Urinary bladder (tissue), 4 donors: ENCODE results near the gene POLL. TPM values are rescaled to one million over a fixed set of nuclear protein-coding genes. Genes with fewer than 3 reads are reported as not detected.

Experiments used
- DNase-seq: peaks from one replicate; pipeline ENCODE4 v3.0.0-alpha.2; 2015; ENCODE audit errors: extremely low spot score
- H3K27ac ChIP-seq: one replicate; pipeline ENCODE4 v1.5.1; 2013; ENCODE audit warnings: low read depth, mild to moderate bottlenecking, moderate library complexity
- H3K36me3 ChIP-seq: one replicate; pipeline ENCODE4 v1.6.1; 2013; ENCODE audit warnings: mild to moderate bottlenecking, moderate library complexity; ENCODE audit not compliant: insufficient read depth
- H3K4me1 ChIP-seq: one replicate; pipeline ENCODE4 v1.6.1; 2013; ENCODE audit warnings: mild to moderate bottlenecking, moderate library complexity; ENCODE audit not compliant: insufficient read depth
- H3K4me3 ChIP-seq: one replicate; pipeline ENCODE4 v1.5.1; 2013; ENCODE audit warnings: low read depth, low read length
- WGBS: extraction: QIAGEN DNeasy Blood & Tissue Kit; methylation state at CpG from one replicate; pipeline ENCODE4 v1.1.7; 2013; 5-methylcytosine and 5-hydroxymethylcytosine counted together
- polyA plus RNA-seq: library from polyadenylated mRNA; stranded (reverse); fragments of 200-250 nt; gene quantifications from one replicate; pipeline ENCODE4 v1.2.3, GENCODE V29; 2013
- total RNA-seq: library from RNA; depleted of rRNA; stranded (reverse); fragments of >200 nt; gene quantifications from one replicate; pipeline ENCODE4 v1.2.3, GENCODE V29; 2014
- donor health status: healthy with polysubstance abuse.
- donor health status: healthy.

The POLL gene
- total and polyA plus RNA-seq, 2 donors: 10.4 to 27.6 TPM

DNA sequence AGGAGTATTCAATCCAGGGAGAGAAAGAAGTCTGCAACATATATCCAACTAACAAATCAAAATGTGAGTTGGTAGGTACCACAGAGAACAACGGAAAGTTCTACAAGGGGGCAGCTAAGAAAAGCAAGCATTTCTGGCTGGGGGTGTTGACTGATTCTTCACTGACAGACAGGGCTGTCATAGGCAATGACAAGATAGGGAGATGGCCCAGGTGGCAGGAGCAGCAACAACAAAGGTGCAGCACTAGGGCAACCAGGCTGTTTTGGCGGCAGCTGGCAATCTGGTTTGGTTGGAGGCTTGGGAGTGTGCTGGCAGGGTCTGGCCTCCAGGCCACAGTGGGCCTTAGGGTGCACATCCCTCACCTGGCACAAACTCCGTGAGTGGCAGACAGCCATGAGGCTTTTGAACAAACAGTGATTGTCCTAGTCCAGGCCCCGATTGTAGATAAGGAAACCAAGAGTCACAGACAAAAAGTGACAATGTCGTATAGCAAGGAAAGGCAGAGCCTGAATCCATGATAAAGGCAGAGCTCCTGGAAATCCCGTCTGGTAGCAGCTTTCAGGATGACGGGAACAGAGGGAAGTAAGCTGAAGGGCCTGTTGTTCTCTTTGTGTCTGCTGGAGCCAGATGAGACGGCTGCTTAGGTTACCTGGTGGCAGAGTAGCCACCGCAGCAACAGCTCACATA lies 28.5 kb upstream of the POLL start:
- no peak overlapping the region for H3K4me3 ChIP-seq
- no peaks in the 10 kb centered on the region for H3K4me1 ChIP-seq
- no peak for DNase-seq
- H3K27ac ChIP-seq: no peak overlapping the region
- H3K36me3 ChIP-seq: no peaks in the 10 kb centered on the region
- 89% methylated on average over 9 of the region's 9 CpGs for WGBS

DNA sequence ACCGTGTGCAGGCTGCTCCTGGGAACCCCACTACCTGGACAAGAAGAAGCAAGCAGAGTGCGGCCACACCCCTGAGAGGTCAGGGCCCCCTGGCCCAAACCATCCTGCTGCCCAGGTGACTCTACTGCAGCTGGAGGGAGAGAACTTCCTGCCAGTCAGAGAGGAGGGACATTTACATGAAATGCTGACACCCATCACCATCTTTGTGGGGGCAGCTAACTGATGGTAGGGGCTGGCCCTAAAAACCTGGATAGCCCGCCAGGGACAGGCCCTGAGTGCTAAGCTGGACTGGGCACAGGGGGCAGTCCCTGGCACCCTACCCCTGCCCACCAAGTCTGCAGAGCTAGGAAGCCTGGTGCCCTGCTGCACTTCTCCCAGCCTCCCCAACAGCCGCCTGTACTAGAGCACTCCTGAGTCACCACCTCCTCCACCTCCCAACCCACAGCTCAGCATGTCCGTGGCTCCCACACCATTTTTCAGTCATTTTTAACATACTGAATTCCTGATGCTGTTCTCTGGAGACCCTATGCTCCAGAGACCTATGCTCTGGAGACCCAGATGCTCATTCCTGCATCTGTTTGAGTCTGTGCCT lies 27.6 kb upstream of the POLL start:
- Histone ChIP-seq H3K4me3 (no peak overlapping the region), H3K4me1 (no peaks in the 10 kb centered on the region), H3K27ac (no peak overlapping the region), H3K36me3 (no peaks in the 10 kb centered on the region)
- DNase-seq: no peak
- WGBS: 88% methylated on average over 5 of the region's 5 CpGs

- no peak for DNase-seq
- H3K27ac ChIP-seq: no peak overlapping the region
- 68% methylated on average over 13 of the region's 13 CpGs for WGBS
- no peak overlapping the region for H3K4me3 ChIP-seq
- no peaks in the 10 kb centered on the region for H3K4me1 ChIP-seq
- no peaks in the 10 kb centered on the region for H3K36me3 ChIP-seq
Observed at GRCh38 chr10:101614663-101615524, 26.8 kb upstream of the POLL start.

- Histone ChIP-seq H3K4me1 (no peaks in the 10 kb centered on the region), H3K36me3 (no peaks in the 10 kb centered on the region), H3K27ac (no peak overlapping the region), H3K4me3 (no peak overlapping the region)
- 92% methylated on average over 3 of the region's 3 CpGs for WGBS
- DNase-seq: no peak
Observed at GRCh38 chr10:101613646-101614045, 25.6 kb upstream of the POLL start.

DNA sequence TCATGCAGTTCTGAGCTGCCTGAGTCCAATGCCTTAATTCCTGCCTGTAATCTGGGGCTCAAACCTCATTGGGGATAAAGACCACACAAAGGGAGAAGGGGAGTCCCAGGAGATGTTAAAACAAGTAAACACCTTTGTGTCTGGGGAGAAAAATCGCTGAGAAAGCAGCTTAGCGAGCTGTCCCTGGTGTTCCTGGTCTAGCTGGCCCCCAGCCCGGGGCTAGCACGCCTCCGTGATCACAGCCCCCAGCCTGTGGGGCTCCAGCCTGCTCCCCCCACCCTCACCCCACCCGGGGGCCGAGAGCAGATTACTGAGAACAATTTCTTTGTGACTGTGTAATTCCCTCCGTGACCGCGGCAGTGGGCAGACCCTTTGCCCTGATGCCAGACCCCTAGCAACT lies 24.8 kb upstream of the POLL start:
- H3K27ac ChIP-seq: no peak overlapping the region
- H3K36me3 ChIP-seq: no peaks in the 10 kb centered on the region
- no peak overlapping the region for H3K4me3 ChIP-seq
- H3K4me1 ChIP-seq: no peaks in the 10 kb centered on the region
- DNase-seq: no peak
- 59% methylated on average over 10 of the region's 10 CpGs for WGBS

DNA sequence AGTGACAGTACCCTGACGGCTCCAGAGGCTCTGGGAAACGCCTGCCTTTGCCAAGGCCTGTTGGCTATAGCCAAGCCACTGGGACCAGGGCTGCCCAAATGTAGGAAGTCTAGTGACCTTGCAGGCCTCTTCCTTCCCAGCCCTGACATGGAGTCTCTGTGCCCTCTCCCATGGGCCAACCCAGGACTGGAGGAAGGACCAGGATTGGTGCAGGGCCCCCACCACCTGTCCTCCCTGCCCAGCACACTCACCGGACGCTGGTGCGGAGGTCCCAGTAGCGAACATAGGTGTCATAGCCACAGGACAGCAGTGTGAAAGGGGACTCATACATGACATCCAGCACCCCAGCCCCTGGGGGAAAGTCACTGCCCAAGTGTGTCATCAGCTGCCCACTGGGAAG lies 24.0 kb upstream of the POLL start:
- no peak for DNase-seq
- H3K4me3 ChIP-seq: no peak overlapping the region

DNA sequence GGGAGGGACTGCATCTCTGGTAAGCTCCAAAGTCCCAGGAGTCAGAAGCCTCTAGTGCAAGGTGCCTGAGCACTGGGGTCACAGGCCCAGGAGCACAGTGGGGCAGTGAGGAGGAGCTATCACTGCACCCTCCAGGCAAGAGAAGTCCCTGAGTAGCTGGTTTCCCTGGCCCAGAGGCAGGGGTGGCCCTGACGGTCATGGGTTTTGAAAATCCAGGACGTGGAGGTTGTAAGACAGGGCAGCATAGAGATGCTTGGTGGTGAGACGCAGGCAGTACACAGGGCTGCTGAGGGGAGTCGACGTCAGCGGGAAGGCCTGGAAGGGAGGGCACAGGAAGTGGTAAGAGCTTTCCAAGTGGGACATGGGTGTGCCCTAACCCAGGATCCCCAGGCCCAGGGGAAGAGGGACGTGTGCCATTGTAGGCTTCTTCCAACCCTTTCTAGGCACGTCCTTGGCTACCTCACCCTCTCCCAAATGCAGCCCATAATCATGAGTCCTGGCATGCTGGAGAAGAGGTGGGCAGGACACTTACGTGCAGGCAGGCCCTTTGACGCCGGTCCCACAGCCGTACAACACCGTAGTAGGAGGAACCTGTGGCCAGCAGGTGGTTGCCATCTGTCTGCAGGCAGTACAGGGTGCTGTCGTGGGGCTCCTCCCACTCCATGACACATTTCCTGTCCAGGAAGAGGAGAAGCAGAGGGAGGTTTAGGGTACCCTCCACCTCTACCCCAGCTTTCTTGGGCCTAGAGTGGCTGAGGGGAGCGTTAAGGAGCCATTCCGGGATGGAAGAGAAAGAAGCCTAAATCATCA lies 23.2 kb upstream of the POLL start:
- H3K27ac ChIP-seq: no peak overlapping the region

More for the DNA sequence above, 24.0 kb upstream of the POLL start:
- Histone ChIP-seq H3K27ac (no peak overlapping the region), H3K4me1 (no peaks in the 10 kb centered on the region), H3K36me3 (no peaks in the 10 kb centered on the region)
- 90% methylated on average over 6 of the region's 6 CpGs for WGBS

DNA sequence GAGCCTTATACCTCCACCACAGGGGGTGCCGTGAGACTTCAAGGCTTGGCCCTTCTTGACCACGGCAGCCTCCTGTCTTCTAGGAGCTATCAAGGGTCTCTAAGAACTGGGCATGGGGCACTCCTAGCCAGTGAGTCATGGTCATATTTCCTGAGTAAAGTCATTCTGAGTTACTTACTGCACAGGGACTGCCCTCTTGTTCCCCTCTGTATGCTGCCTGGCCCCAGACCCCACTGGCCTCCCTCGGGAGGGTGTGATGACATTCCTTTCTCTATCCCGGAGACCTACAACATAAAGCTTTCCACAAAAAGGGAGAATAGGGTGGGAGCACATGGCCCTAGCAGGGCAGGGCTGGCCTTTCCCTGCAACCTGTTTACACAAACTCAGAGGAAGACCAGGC lies 21.4 kb upstream of the POLL start:
- H3K4me1 ChIP-seq: no peaks in the 10 kb centered on the region
- H3K36me3 ChIP-seq: no peaks in the 10 kb centered on the region
- H3K4me3 ChIP-seq: no peak overlapping the region
- DNase-seq: no peak
- 71% methylated on average over 4 of the region's 4 CpGs for WGBS
- H3K27ac ChIP-seq: no peak overlapping the region

More for the DNA sequence above, 23.2 kb upstream of the POLL start:
- H3K36me3 ChIP-seq: no peaks in the 10 kb centered on the region
- WGBS: 70% methylated on average over 16 of the region's 16 CpGs
- H3K4me1 ChIP-seq: no peaks in the 10 kb centered on the region
- DNase-seq: no peak
- H3K4me3 ChIP-seq: no peak overlapping the region

DNA sequence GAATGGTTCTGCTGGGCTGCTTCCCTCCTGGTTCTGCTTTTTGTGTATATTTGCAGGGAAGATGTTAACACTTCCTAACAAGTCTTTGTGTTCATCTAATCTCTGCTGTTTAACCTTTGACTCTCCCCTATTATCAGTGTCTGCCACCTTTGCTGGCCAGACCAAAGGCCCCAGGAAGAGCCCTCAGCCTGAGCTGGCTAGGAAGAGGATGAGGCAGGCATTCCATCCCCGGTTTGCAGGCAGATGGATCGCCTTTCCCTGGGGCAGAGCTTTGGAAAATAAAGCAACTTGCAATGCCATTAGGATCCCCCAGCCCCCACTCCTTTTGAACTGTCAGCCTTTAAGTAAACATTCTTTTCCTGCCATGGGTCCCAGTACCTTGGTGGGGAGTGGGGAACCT lies 19.1 kb upstream of the POLL start:
- Histone ChIP-seq H3K36me3 (no peaks in the 10 kb centered on the region), H3K4me1 (no peaks in the 10 kb centered on the region), H3K4me3 (no peak overlapping the region), H3K27ac (no peak overlapping the region)
- WGBS: 25% methylated on average over 2 of the region's 2 CpGs
- no peak for DNase-seq

GRCh38 chr10:101602761-101603398 lies 14.8 kb upstream of the POLL start:
- Histone ChIP-seq H3K4me3 (no peak overlapping the region), H3K27ac (no peak overlapping the region), H3K36me3 (no peaks in the 10 kb centered on the region), H3K4me1 (no peaks in the 10 kb centered on the region)
- 59% methylated on average over 6 of the region's 6 CpGs for WGBS
- no peak for DNase-seq

- Histone ChIP-seq H3K4me3 (no peak overlapping the region), H3K36me3 (no peaks in the 10 kb centered on the region), H3K27ac (no peak overlapping the region), H3K4me1 (no peaks in the 10 kb centered on the region)
- no peak for DNase-seq
- WGBS: 91% methylated on average over 1 of the region's 1 CpG
Observed at GRCh38 chr10:101601541-101601940, 13.5 kb upstream of the POLL start.

DNA sequence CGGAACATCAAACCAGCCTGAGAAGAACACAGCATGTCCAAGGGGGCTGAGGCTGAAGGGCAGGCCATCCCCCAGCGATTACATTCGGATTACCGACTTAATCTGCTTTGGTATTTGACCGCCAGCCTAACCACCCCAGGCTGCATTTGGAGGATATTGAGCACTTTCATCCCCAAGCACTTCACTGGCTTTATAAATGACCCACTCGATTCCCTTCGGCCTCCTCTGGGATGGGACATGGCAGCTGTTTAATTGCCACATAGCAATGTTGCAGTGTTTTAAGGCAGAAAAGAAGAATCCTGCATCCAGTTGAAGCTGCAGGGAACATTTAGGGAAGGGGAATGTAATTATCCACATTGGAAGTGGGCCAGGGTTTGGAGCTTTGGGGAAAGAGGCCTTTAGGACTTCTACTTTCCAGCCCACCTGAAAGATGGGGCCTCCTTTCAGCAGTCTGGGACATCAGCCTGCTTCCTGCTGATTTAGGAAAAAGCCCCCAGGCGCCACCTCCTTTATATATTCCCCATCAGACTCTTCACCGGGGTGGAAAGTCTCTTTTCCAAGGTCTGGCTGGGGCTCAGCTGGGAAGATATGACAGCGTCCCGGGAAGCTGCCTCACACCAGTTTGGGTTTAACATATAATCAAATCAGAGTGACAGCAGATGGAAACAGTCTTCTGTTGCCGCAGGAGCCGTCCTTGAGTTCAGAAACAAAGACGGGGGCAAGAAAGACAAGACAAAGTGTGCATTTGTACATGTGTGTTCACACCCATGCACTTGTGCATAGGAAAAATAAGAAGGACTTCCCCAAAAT lies 9.2 kb upstream of the POLL start:
- no peaks in the 10 kb centered on the region for H3K36me3 ChIP-seq
- no peak overlapping the region for H3K4me3 ChIP-seq
- DNase-seq: no peak
- no peaks in the 10 kb centered on the region for H3K4me1 ChIP-seq
- 69% methylated on average over 14 of the region's 14 CpGs for WGBS
- no peak overlapping the region for H3K27ac ChIP-seq
